HG03521 (cell line): Measurements from ENCODE around the gene CES4A.
"Not testable (repeated sequence)": the region's sequence is repeated elsewhere in the genome, so short reads cannot be mapped to it uniquely, and the experiment has no call there.

Experiments used
- ATAC-seq: cut with Tn5 transposase; IDR thresholded peaks from one replicate; pipeline ENCODE4 v1.9.1; 2021; ENCODE audit warnings: mild to moderate bottlenecking, moderate library complexity; ENCODE audit not compliant: unreplicated experiment

The CES4A gene

DNA sequence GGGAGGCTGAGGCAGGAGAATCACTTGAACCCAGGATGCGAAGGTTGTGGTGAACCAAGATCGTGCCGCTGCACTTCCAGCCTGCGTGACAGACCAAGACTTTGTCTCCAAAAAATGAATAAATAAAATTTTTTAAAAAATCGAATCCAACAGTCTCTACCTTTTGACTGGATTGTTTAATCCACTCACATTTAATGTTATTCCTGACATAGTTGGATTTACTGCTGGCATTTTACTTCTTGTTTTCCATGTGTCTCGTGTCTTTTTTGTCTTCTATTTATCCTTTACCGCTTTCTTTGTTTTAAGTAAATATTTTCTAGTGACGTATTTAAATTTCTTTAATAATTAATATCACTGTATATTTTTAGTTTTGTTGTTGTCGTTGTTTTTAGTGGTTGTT is 5.4 kb upstream of the CES4A start:
- no peak for ATAC-seq

DNA sequence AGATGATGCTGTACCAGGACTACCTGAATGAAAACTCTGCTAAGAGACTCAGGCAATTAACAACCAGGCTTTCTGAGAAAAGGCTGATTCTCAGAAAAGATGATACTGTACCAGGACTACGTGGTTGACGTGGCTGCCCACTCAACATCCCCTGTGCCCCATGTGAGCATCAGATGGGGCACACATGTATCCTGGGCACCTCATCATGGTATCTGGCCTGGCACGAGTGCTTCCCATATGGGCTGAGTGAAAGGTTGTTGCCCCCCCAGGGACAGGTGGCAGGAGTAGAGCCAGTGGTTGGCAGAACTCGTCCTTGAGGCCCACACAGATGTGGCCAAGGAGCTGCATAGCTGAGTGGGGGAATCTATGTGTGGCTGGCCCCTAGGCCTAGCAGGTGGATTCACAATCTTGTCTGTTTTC is 3.5 kb upstream of the CES4A start:
- no peak for ATAC-seq

DNA sequence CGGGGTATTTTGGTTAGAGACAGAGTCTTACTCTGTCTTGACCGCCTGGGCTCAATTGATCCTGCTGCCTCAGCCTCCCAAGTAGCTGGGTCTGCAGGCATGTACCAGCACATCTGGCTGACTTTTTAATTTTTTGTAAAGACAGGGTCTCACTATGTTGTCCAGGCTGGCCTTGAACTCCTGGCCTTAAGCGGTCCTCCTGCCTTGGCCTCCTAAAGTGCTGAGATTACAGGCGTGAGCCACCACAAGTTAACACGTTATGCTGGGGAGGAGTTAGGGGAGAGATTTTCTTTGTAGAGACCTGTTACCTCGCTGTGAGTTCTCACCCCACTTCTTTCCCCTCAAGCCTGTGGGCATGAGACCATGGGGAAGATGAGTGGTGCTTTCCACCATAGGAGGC is 1.8 kb upstream of the CES4A start:
- no peak for ATAC-seq

DNA sequence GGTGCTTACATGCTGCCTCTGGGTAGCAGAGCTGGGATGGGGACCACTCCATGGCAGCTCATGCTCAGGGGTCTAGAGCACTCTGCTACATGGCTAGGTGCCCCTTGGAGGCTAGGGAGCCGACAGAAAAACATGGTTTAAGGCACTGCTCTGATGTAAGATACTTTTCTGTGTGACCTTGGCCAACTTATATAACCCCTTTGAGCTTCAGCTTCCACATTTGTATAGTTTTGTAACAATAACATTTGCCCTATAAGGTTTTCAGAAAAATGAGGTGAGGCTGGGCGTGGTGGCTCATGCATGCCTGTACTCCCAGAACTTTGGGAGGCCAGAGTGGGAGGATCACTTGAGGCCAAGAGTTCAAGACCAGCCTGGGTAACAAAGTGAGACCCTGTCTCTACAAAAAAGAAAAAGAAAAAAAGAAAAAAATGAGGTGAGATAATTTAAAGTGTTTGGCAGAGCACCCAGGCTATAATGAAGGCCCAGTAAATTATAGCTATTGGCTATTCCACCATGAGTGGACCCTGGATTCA is 3.2 kb downstream of the CES4A start:
- no peak for ATAC-seq

DNA sequence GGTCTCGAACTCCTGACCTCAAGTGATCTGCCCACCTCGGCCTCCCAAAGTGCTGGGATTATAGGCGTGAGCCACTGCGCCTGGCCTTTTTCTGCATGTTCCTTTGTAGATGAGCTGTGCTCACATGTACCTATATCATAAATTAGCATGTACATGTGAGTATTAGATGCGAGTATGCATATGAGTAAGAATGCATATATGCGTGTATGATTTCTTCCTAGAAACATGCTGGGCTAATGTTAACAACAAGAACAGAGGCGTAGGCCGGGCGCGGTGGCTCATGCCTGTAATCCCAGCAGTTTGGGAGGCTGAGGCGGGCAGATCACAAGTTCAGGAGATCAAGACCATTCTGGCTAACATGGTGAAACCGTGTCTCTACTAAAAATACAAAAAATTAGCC is 5.2 kb downstream of the CES4A start:
- not testable (repeated sequence) for ATAC-seq

DNA sequence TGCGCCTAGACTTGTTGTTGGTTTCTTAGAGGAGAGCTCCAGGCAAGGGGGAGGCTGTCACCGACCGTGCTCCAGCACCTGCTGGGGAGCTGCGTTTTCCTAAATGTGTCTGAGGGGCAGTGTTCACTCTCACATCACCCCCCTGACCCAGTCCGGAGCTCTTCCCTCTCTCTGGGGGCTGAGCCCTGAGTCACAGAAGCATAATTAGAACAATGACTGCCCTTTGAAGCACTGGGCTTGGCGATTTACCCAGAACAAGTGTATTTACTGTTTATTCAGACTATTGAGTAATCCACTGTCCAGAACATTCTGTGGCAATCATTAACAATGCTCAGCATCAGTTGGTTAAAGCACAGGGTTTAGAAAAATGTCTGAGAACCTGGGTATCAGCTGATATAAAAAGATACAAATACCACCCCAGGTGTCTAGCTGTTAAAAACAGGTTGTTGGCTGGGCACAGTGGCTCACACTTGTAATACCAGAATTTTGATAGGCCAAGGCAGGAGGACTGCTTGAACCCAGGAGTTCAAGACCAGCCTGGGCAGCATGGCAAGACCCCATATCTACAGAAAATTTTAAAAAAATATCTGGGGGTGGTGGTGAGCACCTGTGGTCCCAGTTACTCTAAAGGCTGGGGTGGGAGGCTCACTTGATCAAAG is 8.1 kb downstream of the CES4A start:
- ATAC-seq: no peak

DNA sequence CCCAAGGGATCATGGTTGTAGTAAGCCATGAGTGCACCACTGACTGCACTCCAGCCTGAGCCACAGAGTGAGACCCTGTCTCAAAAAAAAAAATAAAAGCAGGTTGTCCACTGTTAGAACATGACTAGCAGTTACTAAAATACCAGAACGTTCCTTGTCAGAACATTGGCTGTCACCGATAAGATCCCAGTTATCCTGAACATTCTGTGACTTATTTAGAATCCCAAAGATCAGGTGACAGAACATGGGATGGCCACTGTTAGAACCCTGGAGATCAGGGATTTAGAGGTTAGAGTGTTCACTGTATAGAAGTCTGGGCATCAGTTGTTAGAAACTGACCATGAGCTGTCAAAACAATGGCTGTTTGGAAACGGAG is 8.6 kb downstream of the CES4A start:
- ATAC-seq: no peak

DNA sequence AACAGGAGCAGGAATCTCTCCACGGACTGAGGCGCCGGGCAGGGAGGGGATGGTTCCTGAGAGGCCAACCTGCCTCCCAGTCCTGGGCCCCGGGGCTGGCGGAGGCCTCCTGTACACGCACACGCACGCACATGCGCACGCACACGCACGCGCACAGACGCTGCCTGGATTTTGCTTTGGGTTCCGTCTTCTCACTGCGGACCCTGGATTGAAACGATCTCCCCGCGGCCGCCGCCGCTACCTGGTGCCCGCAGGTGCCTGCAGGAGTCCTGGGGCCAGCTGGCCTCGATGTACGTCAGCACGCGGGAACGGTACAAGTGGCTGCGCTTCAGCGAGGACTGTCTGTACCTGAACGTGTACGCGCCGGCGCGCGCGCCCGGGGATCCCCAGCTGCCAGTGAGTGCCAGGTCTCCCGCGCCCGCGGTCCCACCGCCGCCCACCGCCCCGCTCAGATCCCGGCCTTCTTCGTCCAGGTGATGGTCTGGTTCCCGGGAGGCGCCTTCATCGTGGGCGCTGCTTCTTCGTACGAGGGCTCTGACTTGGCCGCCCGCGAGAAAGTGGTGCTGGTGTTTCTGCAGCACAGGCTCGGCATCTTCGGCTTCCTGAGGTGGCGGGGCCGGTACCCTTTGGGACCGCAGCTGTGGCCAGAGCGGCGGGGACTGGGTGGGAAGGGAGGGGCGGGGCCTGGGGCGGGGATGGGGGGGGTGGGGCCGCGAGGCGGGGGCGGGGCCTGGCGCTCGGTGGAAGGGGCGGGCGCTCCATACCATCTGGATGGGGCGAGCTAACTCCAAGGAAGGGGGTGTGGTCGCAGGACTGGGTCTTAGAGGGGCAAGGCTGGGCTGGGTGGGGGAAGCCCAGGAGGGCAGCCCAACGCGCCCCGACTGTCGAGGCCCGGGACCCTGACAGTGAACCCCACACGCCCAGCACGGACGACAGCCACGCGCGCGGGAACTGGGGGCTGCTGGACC is 12.3 kb downstream of the CES4A start:
- ATAC-seq: no peak

DNA sequence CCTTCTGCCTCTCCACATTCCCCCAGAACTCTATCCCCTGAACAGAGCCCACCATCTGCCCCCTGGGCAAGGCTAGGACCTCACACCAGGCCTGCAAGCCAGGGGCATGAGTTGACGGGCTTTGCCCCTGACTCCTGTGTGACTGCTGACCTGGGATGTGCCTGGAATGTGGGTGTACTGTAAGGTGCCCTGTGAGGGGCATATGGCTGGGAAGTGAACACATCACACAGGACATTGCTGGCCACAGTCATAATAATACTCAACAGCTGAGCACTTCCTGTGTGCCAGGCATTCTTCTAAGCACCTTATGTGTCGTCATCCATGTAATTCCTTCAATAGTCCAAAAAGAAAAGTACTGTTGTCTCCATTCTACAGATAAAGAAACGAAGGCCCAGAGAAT is 13.3 kb downstream of the CES4A start:
- ATAC-seq: no peak

DNA sequence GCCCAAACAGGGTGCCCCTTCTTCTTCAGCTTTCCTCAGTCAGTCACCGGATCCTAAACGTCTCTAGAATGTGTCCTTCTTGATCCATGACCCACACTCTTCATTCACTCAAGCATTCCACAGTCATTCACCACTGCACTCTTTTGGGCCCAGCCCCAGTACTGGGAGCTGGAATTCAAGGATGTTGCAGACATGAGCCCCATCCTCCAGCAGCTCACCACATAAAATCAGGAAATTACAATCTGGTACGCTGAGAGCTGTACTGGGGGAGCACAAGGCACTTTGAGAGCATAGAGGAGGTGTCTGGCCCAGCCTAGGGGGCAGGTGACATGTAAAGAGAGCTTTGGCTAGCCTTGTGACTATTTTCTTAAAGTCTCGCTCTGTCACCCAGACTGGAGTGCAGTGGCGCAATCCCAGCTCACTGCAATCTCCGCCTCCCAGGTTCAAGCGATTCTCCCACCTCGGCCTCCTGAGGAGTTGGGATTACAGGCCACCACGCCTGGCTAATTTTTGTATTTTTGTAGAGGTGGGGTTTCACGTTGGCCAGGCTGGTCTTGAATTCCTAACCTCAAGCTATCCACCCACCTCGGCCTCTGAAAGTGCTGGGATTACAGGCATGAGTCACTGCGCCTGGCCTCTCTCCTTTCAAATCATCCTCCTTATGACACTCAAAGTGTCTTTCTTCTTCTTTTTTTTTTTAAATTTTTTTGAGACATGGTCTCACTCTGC is 18.7 kb downstream of the CES4A start:
- no peak for ATAC-seq

DNA sequence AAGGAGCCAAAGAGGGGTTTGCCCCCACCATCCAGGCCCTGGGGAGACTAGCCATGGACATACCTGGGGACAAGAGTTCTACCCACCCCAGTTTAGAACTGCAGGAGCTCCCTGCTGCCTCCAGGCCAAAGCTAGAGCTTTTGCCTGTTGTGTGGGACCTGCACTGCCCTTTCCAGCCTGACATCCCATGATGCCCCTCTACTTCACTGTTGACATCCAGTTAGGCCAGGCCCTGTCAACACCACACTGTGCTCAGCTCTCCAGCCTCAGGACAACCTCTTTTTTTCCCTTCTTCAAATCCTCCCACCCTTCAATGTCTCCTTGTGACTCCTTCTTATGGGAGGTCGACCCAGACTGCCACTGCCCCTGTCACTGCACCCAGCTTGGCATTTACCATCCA is 20.8 kb downstream of the CES4A start:
- ATAC-seq: no peak

DNA sequence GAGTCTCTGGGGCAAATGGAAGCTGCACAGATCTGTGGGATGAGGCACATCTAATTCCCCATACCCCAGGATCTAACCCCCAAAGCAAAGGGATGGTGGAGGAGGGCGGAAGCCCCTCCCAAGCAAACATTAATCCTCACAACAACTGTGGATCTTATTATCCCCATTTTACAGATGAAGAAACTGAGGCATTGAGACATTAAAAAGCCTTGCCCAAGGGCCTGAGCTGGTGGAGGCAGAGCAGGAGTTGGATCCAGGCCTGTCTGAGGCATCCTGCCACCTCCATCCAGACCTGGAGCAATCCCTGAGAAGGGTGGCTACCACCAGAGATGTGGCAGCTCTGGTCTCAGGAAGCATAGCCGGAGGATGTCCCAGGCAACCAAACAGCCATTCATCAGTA is 22.9 kb downstream of the CES4A start:
- ATAC-seq: no peak

DNA sequence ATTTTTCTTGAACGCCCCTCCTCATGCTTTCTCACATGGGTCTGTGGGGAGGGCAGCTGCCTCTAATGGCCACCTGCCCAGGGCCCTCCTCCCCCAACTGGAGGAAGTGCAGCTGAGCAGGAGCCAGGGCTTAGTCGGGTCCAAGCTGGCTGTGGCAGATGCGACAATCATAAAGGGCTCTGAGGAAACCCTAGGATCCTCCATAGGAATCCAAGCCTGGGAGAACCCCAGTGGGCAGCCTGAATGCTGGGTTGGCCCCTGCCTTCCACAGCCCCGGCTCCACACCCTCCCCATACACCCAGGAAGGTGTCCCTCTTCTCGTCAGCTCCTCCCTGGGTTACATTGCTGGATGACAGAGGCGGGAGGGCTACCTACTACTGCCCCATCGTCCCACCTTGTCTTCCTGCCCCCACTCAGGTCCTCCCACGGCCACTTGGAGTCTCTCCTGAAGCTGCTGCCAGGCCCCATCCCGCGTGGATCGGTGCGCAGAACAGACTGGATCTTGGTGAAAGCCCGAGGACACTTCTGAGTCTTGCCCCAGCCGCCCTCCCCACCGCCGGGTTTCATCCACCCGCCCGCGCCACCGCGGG is 24.9 kb downstream of the CES4A start:
- ATAC-seq: no peak

DNA sequence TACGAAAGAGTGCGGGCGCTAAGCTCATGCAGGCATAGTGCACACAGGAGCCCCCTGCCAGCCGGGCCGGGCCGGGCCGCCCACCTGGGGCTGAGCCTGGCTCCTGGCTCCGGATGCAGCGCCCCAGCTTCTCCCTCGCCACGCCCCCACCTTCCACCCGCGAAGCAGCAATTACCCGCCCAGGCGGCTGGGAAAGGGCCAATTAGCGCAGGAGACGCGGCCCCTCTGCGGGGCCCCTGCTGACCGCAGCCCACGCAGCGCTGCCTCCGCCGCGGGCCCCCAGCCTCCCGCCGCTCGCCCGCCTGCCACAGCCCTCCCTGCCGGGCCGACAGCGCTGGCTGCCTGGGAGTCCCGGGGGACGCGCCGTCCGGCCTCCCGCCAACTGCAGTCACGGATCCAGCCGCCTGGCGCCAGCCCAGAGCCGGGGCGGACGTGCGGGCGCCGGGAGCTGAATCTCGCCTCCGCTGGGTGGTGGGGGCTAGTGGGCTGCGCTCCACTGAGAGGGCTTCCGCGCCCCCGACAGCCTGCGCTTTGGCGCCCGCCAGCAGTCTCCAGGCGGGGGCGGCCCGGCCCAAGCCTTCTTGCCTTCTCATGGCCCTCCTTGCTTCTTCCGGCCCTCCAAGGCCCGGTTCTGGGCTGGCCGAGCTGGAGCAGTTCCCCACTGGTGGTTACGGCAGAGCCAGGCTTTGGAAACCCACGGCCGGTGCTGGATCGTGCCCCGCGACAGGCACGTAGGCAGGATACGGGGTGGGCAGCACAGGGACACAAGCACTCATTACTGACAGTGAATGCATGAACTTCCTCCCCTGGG is 25.6 kb downstream of the CES4A start:
- no peak for ATAC-seq

DNA sequence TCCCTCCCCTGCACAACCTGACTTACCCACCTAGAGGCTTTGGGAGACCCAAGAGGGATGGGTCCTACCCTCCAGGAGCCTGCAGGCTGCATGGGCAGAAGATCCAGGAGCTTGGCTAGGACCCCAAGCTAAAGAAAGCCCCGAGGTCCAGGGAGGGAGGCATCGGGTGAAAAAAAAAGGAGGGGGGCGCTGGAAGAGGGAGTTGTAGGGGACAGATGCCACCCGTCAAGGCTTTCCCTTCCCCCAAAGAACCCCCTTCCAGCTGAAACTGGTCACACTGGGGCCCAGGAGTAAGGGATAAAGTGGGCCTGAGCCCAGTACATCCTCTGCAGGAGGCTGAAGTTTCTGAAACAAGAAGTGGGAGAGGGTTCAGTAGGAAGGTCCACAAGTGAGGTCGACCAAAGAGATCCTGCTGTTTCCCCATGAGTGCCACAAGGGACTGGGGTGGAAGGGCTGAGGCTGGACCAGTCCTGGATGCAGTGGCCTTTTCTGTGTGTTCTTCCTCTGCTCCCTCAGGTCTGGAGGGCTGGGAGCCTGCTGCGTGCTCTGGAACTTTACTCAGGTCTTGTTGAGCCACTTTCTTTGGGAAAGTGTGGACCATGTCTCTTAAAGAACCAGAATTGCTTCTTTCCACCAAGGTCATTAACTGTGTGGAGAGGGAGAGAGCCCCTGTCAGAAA is 26.4 kb downstream of the CES4A start:
- no peak for ATAC-seq

DNA sequence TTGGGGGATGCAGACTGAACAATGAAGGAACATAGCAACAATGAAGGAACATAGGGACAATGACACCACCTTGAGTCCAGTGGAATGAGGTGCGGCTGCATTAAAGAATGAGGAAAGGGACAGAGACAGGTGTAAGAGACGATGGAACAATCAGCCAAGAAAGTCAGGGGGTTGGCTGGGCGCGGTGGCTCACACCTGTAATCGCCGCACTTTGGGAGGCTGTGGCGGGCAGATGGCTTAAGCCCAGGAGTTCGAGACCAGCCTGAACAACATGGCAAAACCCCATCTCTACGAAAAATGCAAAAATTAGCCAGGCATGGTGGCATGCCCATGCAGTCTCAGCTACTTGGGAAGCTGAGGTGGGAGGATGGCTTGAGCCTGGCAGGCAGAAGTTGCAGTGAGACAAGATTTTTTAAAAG is 26.9 kb downstream of the CES4A start:
- no peak for ATAC-seq

DNA sequence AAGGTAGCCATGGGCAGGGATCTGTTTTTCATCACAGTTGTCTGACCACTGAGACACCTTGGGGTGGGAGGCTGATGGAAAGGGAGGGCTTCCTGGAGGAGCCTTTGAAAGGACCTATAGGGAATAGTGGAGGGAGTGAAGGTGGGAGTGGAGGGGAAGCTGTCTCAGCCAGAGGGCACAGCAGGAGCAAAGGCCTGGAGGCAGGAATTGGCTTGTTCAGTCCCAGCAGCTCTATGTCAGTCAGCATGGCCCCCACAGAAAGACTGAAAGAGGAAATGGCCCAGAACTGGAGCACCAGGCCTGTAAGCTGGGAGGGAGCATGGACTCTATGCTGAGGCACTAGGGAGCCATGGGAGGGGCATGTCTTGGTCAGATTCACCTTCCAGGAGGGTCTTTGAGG is 27.8 kb downstream of the CES4A start:
- no peak for ATAC-seq

DNA sequence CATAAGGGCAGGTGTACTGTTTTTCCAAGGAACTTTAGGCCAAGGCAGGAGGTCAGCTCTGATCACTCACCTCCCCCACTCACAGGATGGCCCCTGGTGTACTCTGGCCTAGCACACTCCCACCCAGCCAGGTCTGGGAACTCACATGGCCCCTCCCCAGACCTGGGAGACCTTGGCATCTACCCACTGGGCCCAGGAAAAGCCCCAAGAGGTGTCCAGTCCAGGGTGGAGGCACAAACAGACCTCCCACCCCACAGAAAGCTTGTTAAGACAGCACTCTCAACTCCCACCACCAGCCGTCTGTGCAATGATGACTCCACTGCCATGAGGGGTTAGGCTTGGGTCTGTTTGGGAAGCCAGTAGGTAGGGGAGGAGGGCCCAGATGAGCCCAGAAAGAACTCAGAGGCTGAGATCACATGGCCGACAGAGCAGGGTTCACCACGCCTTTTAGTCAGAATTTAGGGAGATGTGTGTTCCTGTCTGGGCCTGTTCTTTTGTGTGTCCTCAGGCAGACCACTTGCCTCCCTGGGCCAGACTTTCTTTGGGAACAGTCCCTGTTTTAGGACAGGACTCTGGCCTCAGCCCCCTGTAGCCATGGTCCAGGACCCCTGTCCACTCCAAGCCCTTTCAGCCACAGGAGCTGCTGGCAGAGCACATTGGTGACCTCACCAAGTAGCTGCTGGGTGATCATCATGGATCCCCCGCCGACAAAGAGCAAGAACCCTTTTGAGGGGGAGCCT is 28.5 kb downstream of the CES4A start:
- no peak for ATAC-seq

DNA sequence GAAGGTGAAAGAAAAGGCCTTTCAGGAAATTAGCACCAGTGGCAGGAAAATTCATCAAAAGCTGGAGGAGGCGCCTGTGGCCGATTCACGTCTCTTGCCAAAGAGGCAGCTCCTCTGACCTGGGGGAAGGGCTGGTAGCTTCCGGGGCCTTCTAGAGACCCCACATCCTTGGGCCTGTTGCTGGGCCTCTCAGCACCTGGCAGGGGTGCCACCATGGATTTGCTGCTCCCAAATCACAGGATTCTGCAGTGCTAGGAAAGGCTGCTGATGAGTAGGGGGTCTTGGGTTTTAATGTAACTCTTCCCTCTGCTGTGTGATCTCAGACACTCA is 29.0 kb downstream of the CES4A start:
- ATAC-seq: no peak
